PC-3 (cell line): ENCODE results near the gene IRGQ. TPM values are rescaled to one million over a fixed set of nuclear protein-coding genes. Genes with fewer than 3 reads are reported as not detected.

Source experiments
- ATAC-seq: fragments of 200-7000 bp; cut with Tn5 transposase; 2 replicates; pipeline ENCODE4 v1.9.1; 2020; ENCODE audit warnings: mild to moderate bottlenecking, moderate library complexity
- BruUV-seq: library from RNA; stranded (reverse); fragments of 400-500 nt; replicated peaks from 2 replicates; lab custom pipeline; 2021; lab: Mats Ljungman, UMichigan
- CTCF ChIA-PET: fragments of 300-600 bp; sonication (Branson Sonifier 250); formaldehyde crosslinking; loops from one replicate; lab custom pipeline; 2022; ENCODE audit warnings: antibody characterized with exemption; lab: Charles Lee
- POLR2A ChIA-PET: fragments of 300-600 bp; sonication (Branson Sonifier 250); formaldehyde crosslinking; loops from one replicate; lab custom pipeline; 2022; ENCODE audit warnings: antibody characterized with exemption; ENCODE audit not compliant: unreplicated experiment; lab: Charles Lee
- DNase-seq: peaks from one replicate; pipeline ENCODE4 v3.0.0-alpha.2; 2015
- H2AFZ ChIP-seq: fragments of 300-600 bp; sonication (generic); 2 replicates; pipeline ENCODE4 v1.6.0; 2016; ENCODE audit warnings: antibody characterized with exemption, low read length
- H3F3A ChIP-seq: fragments of 300-600 bp; sonication (generic); one replicate; pipeline ENCODE4 v1.6.0; 2017; ENCODE audit warnings: antibody characterized with exemption, low read length, control low read depth, mild to moderate bottlenecking; ENCODE audit not compliant: unreplicated experiment
- H3K27ac ChIP-seq: fragments of 300-600 bp; sonication (generic); 2 replicates; pipeline ENCODE4 v1.5.1; 2016; ENCODE audit warnings: mild to moderate bottlenecking, low read length
- H3K27me3 ChIP-seq: fragments of 300-600 bp; sonication (generic); 2 replicates; pipeline ENCODE4 v1.6.1; 2016; ENCODE audit warnings: low read length, mixed read lengths
- H3K36me3 ChIP-seq: fragments of 300-600 bp; sonication (generic); 2 replicates; pipeline ENCODE4 v1.6.1; 2016; ENCODE audit warnings: low read depth, mixed run types, low read length, mixed read lengths
- H3K4me1 ChIP-seq: fragments of 300-600 bp; sonication (generic); 2 replicates; pipeline ENCODE4 v1.5.1; 2016; ENCODE audit warnings: low read length; ENCODE audit not compliant: insufficient read depth
- H3K4me2 ChIP-seq: fragments of 300-600 bp; sonication (generic); 2 replicates; pipeline ENCODE4 v1.6.0; 2016; ENCODE audit warnings: low read length
- H3K4me3 ChIP-seq: fragments of 300-600 bp; sonication (generic); 2 replicates; pipeline ENCODE4 v1.5.1; 2016; ENCODE audit warnings: mild to moderate bottlenecking, low read length, mixed read lengths
- H3K79me2 ChIP-seq: fragments of 300-600 bp; sonication (generic); 2 replicates; pipeline ENCODE4 v1.6.1; 2017; ENCODE audit warnings: low read length, mixed read lengths
- H3K9ac ChIP-seq: fragments of 300-600 bp; sonication (generic); 2 replicates; pipeline ENCODE4 v1.6.0; 2016; ENCODE audit warnings: mild to moderate bottlenecking, low read length
- H3K9me2 ChIP-seq: fragments of 300-600 bp; sonication (generic); replicated peaks from 2 replicates; pipeline ENCODE4 v1.6.1; 2016; ENCODE audit warnings: mixed run types, low read length, mixed read lengths
- H3K9me3 ChIP-seq: fragments of 300-600 bp; sonication (generic); 2 replicates; pipeline ENCODE4 v1.6.1; 2016; ENCODE audit warnings: low read length, mixed read lengths
- H4K20me1 ChIP-seq: fragments of 300-600 bp; sonication (generic); 2 replicates; pipeline ENCODE4 v1.6.1; 2016; ENCODE audit warnings: low read length, mixed read lengths
- CTCF ChIP-seq: fragments of 300-600 bp; sonication (generic); conservative IDR thresholded peaks from 2 replicates; pipeline ENCODE4 v1.5.1; 2017; ENCODE audit warnings: antibody characterized with exemption, low read depth, mild to moderate bottlenecking, low read length
- EZH2 ChIP-seq: fragments of 300-600 bp; sonication (generic); IDR thresholded peaks from one replicate; pipeline ENCODE4 v1.6.1; 2017; ENCODE audit warnings: antibody characterized with exemption, mild to moderate bottlenecking, low read length; ENCODE audit not compliant: unreplicated experiment
- EZH2phosphoT487 ChIP-seq: fragments of 300-600 bp; sonication (generic); IDR thresholded peaks from 2 replicates; pipeline ENCODE4 v1.6.1; 2018; ENCODE audit warnings: mild to moderate bottlenecking, antibody characterized with exemption, low read length, borderline replicate concordance
- intact Hi-C: fragments of 100-400 bp; cut with micrococcal nuclease; formaldehyde crosslinking; loops from 2 replicates; pipeline ENCODE4 v1.9.0; 2023
- total RNA-seq: library from RNA; depleted of rRNA; stranded (reverse); fragments of >200 nt; gene quantifications from 2 replicates; pipeline ENCODE4 v1.2.3, GENCODE V29; 2014

Gene IRGQ
- total RNA-seq, 1 experiment from 2014 or later = 12.5 TPM

DNA sequence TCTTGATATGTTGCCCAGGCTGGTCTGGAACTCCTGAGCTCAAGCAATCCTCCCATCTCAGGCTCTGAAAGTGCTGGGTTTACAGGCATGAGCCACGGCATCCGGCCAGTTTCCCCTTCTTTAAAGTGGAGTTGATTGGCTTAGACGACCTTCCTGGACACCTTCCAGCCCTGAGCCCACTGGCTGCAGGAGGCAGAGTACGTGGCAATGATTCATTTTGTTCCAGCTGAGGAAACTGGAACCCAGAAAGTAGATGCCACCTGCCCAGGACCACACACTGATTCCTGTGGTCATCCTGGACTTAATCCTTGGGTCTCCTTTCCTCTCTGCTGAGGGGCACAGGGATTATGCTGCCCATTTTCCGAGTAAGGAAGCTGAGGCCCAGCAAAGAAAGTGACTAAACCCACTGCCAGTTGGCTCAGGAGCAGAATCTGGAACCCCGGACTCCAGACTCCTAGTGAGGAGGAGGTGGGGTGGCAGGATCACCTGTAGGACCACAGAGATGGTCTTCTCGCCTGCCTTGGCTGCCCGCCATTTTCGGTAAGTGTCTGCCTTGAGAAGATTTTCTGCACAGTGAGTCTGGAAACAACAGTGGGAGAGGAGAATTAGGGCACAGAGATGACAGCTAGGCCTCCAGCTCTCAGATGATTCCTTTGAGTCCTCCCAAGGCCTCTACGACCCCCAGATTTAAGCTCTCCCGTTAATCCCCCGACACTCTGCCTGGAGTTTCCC, 21.3 kb downstream of the IRGQ start:
- Histone ChIP-seq H3K9ac (peak overlapping the region; percentile 99), H4K20me1 (no peaks in the 10 kb centered on the region), H3F3A (no peaks in the 10 kb centered on the region), H3K79me2 (peaks cover 19% of the 10 kb centered on the region), H3K27ac (peak overlapping the region; percentile 57; the same call in 1 of the 2 replicates), H3K27me3 (no peaks in the 10 kb centered on the region), H3K36me3 (no peaks in the 10 kb centered on the region), H3K4me1 (peaks cover 9% of the 10 kb centered on the region), H3K4me2 (peak overlapping the region; percentile 100), H2AFZ (peak overlapping the region; percentile 100), H3K9me2 (no peaks in the 10 kb centered on the region), H3K4me3 (peak overlapping the region; percentile 100), H3K9me3 (no peaks in the 10 kb centered on the region)
- intact Hi-C loops = loop anchor here (1.0 kb wide), 1 partner anchor 22 kb away; the partner anchor contains the start of genes IRGQ and ZNF576
- ATAC-seq = no peak
- BruUV-seq = no TSS peak
- CTCF ChIA-PET = interaction anchor here (0.6 kb wide), 1 partner anchor 183 kb away, joined by 10 read pairs; no protein-coding TSS in a partner anchor
- no peak for DNase-seq
- POLR2A ChIA-PET = interaction anchor here (0.6 kb wide), 1 partner anchor 84 kb away, joined by 4 read pairs; no protein-coding TSS in a partner anchor
- TF ChIP-seq EZH2phosphoT487 (no peak), EZH2 (no peak), CTCF (no peak)

DNA sequence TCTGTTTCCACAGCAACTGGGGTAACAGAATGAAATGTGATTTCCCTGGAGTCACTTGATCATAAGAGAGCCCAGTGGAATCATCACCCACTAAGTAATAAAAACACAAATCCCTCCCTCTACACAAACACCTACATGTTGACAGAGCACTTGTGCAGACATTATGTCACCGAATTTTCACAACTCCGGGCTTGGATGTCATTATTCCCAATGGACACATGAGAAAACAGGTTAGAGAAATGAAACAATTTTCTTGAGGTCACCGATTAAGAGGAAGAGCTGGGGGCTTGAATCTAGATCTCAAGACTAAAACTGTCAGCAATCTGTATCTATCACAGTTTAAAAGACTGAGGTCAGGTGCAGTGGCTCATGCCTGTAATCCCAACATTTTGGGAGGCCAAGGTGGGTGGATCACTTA, 23.8 kb downstream of the IRGQ start:
- no peak overlapping the region for H3K9ac ChIP-seq
- intact Hi-C loops = no loop called here
- H3K4me3 ChIP-seq = no peak overlapping the region
- H3K79me2 ChIP-seq = peaks cover 19% of the 10 kb centered on the region
- peaks cover 9% of the 10 kb centered on the region for H3K4me1 ChIP-seq
- no peak for DNase-seq
- H2AFZ ChIP-seq = no peak overlapping the region
- ATAC-seq = no peak
- ChIA-PET CTCF (no interaction called here), POLR2A (no interaction called here)
- H3K27ac ChIP-seq = no peak overlapping the region
- H4K20me1 ChIP-seq = no peaks in the 10 kb centered on the region
- H3K4me2 ChIP-seq = no peak overlapping the region
- BruUV-seq = no TSS peak
- no peaks in the 10 kb centered on the region for H3K9me2 ChIP-seq
- no peaks in the 10 kb centered on the region for H3K27me3 ChIP-seq
- TF ChIP-seq EZH2 (no peak), EZH2phosphoT487 (no peak)
- no peaks in the 10 kb centered on the region for H3K36me3 ChIP-seq
- no peaks in the 10 kb centered on the region for H3F3A ChIP-seq
- no peaks in the 10 kb centered on the region for H3K9me3 ChIP-seq

- peaks cover 18% of the 10 kb centered on the region for H3K79me2 ChIP-seq
- no peak for TF ChIP-seq EZH2
- TF ChIP-seq EZH2phosphoT487 = no peak
- TF ChIP-seq CTCF = no peak
- H3K9me2 ChIP-seq = no peaks in the 10 kb centered on the region
- peak; percentile 63 for DNase-seq
- peak; percentile 53 for ATAC-seq
- CTCF ChIA-PET = no interaction called here
- H3K9ac ChIP-seq = no peak overlapping the region
- intact Hi-C loops = no loop called here
- no peak overlapping the region for H2AFZ ChIP-seq
- no peak overlapping the region for H3K4me2 ChIP-seq
- H4K20me1 ChIP-seq = no peaks in the 10 kb centered on the region
- no peak overlapping the region for H3K4me3 ChIP-seq
- no peaks in the 10 kb centered on the region for H3K9me3 ChIP-seq
- H3K4me1 ChIP-seq = peaks cover 5% of the 10 kb centered on the region; the same call in 1 of the 2 replicates
- no peaks in the 10 kb centered on the region for H3K27me3 ChIP-seq
- H3K27ac ChIP-seq = no peak overlapping the region
- no peaks in the 10 kb centered on the region for H3F3A ChIP-seq
- BruUV-seq = no TSS peak
- no peaks in the 10 kb centered on the region for H3K36me3 ChIP-seq
- POLR2A ChIA-PET = no interaction called here
These were observed 25.7 kb downstream of the IRGQ start for GRCh38 chr19:43570174-43570791.
